ENCODE data around the gene IMP3.
"Not testable (repeated sequence)": the region's sequence is repeated elsewhere in the genome, so short reads cannot be mapped to it uniquely, and the experiment has no call there.

Gene IMP3

GRCh38 chr15:75639709-75640482 is at the start of gene IMP3:
Gene IMP3, minus strand, starts transcription at chr15:75640224. Its CDS starts 56 bp downstream, at chr15:75640168.
- no peak for FAIRE-seq

- FAIRE-seq, result not testable (repeated sequence)
Observed at GRCh38 chr15:75689429-75689828, 49.4 kb upstream of the IMP3 start.

GRCh38 chr15:75688831-75689230 is 48.8 kb upstream of the IMP3 start:
- no peak for FAIRE-seq

- no peak for FAIRE-seq
Observed at GRCh38 chr15:75688278-75688557, 48.2 kb upstream of the IMP3 start.

- FAIRE-seq, result no peak
Observed at GRCh38 chr15:75687486-75688277, 47.7 kb upstream of the IMP3 start.

GRCh38 chr15:75686212-75686642 is 46.2 kb upstream of the IMP3 start:
- FAIRE-seq, result not testable (repeated sequence)

- no peak for FAIRE-seq
Observed at GRCh38 chr15:75685195-75685594, 45.2 kb upstream of the IMP3 start.

- FAIRE-seq, result no peak
Observed at GRCh38 chr15:75684648-75685047, 44.6 kb upstream of the IMP3 start.

- not testable (repeated sequence) for FAIRE-seq
Observed at GRCh38 chr15:75683646-75684312, 43.8 kb upstream of the IMP3 start.

GRCh38 chr15:75682181-75683135 is 42.4 kb upstream of the IMP3 start:
- FAIRE-seq, result no peak

GRCh38 chr15:75680007-75680789 is 40.2 kb upstream of the IMP3 start:
- FAIRE-seq, result no peak

GRCh38 chr15:75678324-75678690 is 38.3 kb upstream of the IMP3 start:
- not testable (repeated sequence) for FAIRE-seq

- no peak for FAIRE-seq
Observed at GRCh38 chr15:75677465-75678323, 37.7 kb upstream of the IMP3 start.

- FAIRE-seq, result no peak
Observed at GRCh38 chr15:75676688-75677464, 36.9 kb upstream of the IMP3 start.

GRCh38 chr15:75675579-75676404 is 35.8 kb upstream of the IMP3 start:
- no peak for FAIRE-seq

- FAIRE-seq, result no peak
Observed at GRCh38 chr15:75674366-75674765, 34.3 kb upstream of the IMP3 start.

GRCh38 chr15:75673426-75674235 is 33.6 kb upstream of the IMP3 start:
- no peak for FAIRE-seq
